GM18502 (cell line): ENCODE results near the gene TRIM3.
A peak's percentile ranks its signal among the peaks of the same experiment; 100 is the strongest.

ENCODE experiments used
- ATAC-seq: cut with Tn5 transposase; IDR thresholded peaks from one replicate; pipeline ENCODE4 v1.9.1; 2021; ENCODE audit warnings: mild to moderate bottlenecking; ENCODE audit not compliant: unreplicated experiment, poor library complexity

TRIM3 gene

GRCh38 chr11:6481012-6481923 lies 7.5 kb upstream of the TRIM3 start, which contains the start of the genes ARFIP2 and TIMM10B:
TSS of gene ARFIP2 (minus strand) at chr11:6481331. CDS start at chr11:6480421, 910 bp downstream.
TSS of gene TIMM10B (plus strand) at chr11:6481501. CDS start at chr11:6481517, 16 bp downstream.
- peak; percentile 99 for ATAC-seq

GRCh38 chr11:6480299-6480914 lies 6.7 kb upstream of the TRIM3 start:
- no peak for ATAC-seq

- no peak for ATAC-seq
Observed at GRCh38 chr11:6476571-6476970, 2.8 kb upstream of the TRIM3 start.

- no peak for ATAC-seq
Observed at GRCh38 chr11:6475936-6476335, 2.2 kb upstream of the TRIM3 start.

- ATAC-seq, result no peak
Observed at GRCh38 chr11:6474806-6475500, 1.2 kb upstream of the TRIM3 start.

- no peak for ATAC-seq
Observed at GRCh38 chr11:6474413-6474792, 662 bp upstream of the TRIM3 start.

- ATAC-seq, result no peak
Observed at GRCh38 chr11:6472934-6473333, 807 bp downstream of the TRIM3 start.

GRCh38 chr11:6469599-6469998 lies 4.1 kb downstream of the TRIM3 start:
- ATAC-seq, result no peak

- ATAC-seq, result peak; percentile 81
Observed at GRCh38 chr11:6468712-6469495, 4.8 kb downstream of the TRIM3 start.

- no peak for ATAC-seq
Observed at GRCh38 chr11:6459099-6459450, 14.7 kb downstream of the TRIM3 start.

- no peak for ATAC-seq
Observed at GRCh38 chr11:6458352-6459098, 15.2 kb downstream of the TRIM3 start.

GRCh38 chr11:6457581-6458320 lies 16.0 kb downstream of the TRIM3 start:
- no peak for ATAC-seq

GRCh38 chr11:6456361-6457073 lies 17.2 kb downstream of the TRIM3 start:
- ATAC-seq, result no peak

GRCh38 chr11:6455070-6455469 lies 18.7 kb downstream of the TRIM3 start:
- ATAC-seq, result no peak

GRCh38 chr11:6453152-6453551 lies 20.6 kb downstream of the TRIM3 start:
- ATAC-seq, result no peak

GRCh38 chr11:6452219-6452618 lies 21.5 kb downstream of the TRIM3 start:
- ATAC-seq, result no peak

- no peak for ATAC-seq
Observed at GRCh38 chr11:6448574-6448973, 25.2 kb downstream of the TRIM3 start.

- peak; percentile 91 for ATAC-seq
Observed at GRCh38 chr11:6443269-6444003, 30.3 kb downstream of the TRIM3 start.
